SU-DHL-6 (cell line): Measurements from ENCODE around the gene GNAQ.

Source experiments
- H2AFZ ChIP-seq: fragments of 200-600 bp; sonication (generic); 2 replicates; pipeline ENCODE4 v1.6.1; 2014; ENCODE audit warnings: low read depth, mild to moderate bottlenecking, moderate library complexity, mixed read lengths, antibody characterized with exemption, low read length; ENCODE audit not compliant: severe bottlenecking
- H3F3A ChIP-seq: fragments of 200-600 bp; shearing (Covaris generic); 2 replicates; pipeline ENCODE4 v1.6.0; 2016; ENCODE audit warnings: antibody characterized with exemption, mild to moderate bottlenecking; ENCODE audit not compliant: insufficient read depth
- H3K27ac ChIP-seq: fragments of 200-600 bp; sonication (generic); 2 replicates; pipeline ENCODE4 v1.5.1; 2016; ENCODE audit warnings: low read depth, mild to moderate bottlenecking, low read length, moderate library complexity, mixed read lengths
- H3K27me3 ChIP-seq: fragments of 200-600 bp; sonication (generic), shearing (Covaris generic); 2 replicates; pipeline ENCODE4 v1.6.0; 2014; ENCODE audit warnings: mild to moderate bottlenecking, low read length
- H3K36me3 ChIP-seq: fragments of 200-600 bp; sonication (generic); 2 replicates; pipeline ENCODE4 v1.6.1; 2014; ENCODE audit warnings: mild to moderate bottlenecking, low read length, mixed read lengths
- H3K4me2 ChIP-seq: fragments of 300-600, 200-600 bp; shearing (Covaris generic), sonication (generic); 2 replicates; pipeline ENCODE4 v1.6.0; 2014; ENCODE audit warnings: low read length, low read depth, mild to moderate bottlenecking; ENCODE audit not compliant: poor library complexity, severe bottlenecking
- H3K4me3 ChIP-seq: fragments of 200-600 bp; sonication (generic); 2 replicates; pipeline ENCODE4 v1.5.1; 2014; ENCODE audit warnings: antibody characterized with exemption, low read length, mild to moderate bottlenecking, mixed read lengths; ENCODE audit not compliant: insufficient read depth, poor library complexity, severe bottlenecking
- H3K79me2 ChIP-seq: fragments of 200-600 bp; sonication (generic); 2 replicates; pipeline ENCODE4 v1.6.1; 2014; ENCODE audit warnings: mild to moderate bottlenecking, low read length, moderate library complexity; ENCODE audit not compliant: insufficient read depth
- H3K9ac ChIP-seq: fragments of 200-600 bp; sonication (generic); 2 replicates; pipeline ENCODE4 v1.7.0; 2014; ENCODE audit warnings: mild to moderate bottlenecking, low read length
- H3K9me2 ChIP-seq: fragments of 200-600 bp; sonication (generic); replicated peaks from 2 replicates; pipeline ENCODE4 v1.6.1; 2014; ENCODE audit warnings: low read length; ENCODE audit not compliant: insufficient read depth
- H3K9me3 ChIP-seq: fragments of 200-600 bp; sonication (generic); 2 replicates; pipeline ENCODE4 v1.6.1; 2014; ENCODE audit warnings: low read length, mixed read lengths; ENCODE audit not compliant: insufficient read depth
- H4K20me1 ChIP-seq: fragments of 200-600 bp; sonication (generic); 2 replicates; pipeline ENCODE4 v1.6.1; 2014; ENCODE audit warnings: low read depth, mild to moderate bottlenecking, antibody characterized with exemption, low read length, moderate library complexity, mixed read lengths
- EZH2phosphoT487 ChIP-seq: fragments of 200-600 bp; sonication (generic), shearing (Covaris generic); conservative IDR thresholded peaks from 2 replicates; pipeline ENCODE4 v1.6.1; 2018; ENCODE audit warnings: mild to moderate bottlenecking, antibody characterized with exemption, low read length, moderate library complexity, mixed read lengths
- TF ChIP-seq, protein P1 (sequence below): fragments of 200-600 bp; sonication (generic); IDR thresholded peaks from one replicate; pipeline ENCODE4 v1.5.1; 2017; ENCODE audit warnings: antibody characterized with exemption, mild to moderate bottlenecking, low read length, moderate library complexity; ENCODE audit not compliant: insufficient read depth, poor library complexity, severe bottlenecking

Gene GNAQ

DNA sequence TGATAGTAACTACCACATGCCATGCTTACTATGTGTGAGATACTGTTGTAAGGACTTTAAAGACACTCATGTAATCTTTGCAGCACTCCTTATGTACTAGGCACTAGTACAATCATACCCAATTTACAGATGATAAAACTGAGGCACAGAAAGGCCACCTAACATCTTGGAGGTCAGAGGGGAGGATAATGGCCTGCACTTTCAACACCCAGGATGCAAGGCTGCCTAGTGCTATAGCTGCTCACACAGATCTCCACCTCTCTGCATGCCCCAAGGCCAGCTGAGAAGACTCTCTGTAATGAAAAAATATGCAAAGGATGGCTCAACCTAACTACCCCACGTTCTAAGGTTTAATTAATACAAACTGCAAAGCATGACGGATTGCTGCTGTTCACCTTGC, 57.2 kb downstream of the GNAQ start:
- Histone ChIP-seq H3K79me2 (no peaks in the 10 kb centered on the region), H3K4me3 (no peak overlapping the region), H3K27ac (no peak overlapping the region), H3K9me2 (no peaks in the 10 kb centered on the region), H3K4me2 (no peak overlapping the region), H4K20me1 (no peaks in the 10 kb centered on the region), H3K9ac (no peak overlapping the region), H3K9me3 (no peaks in the 10 kb centered on the region), H3F3A (no peaks in the 10 kb centered on the region), H3K36me3 (no peaks in the 10 kb centered on the region), H2AFZ (no peak overlapping the region), H3K27me3 (no peaks in the 10 kb centered on the region)
- TF ChIP-seq EZH2phosphoT487, result no peak
- TF ChIP-seq, protein P1, sequence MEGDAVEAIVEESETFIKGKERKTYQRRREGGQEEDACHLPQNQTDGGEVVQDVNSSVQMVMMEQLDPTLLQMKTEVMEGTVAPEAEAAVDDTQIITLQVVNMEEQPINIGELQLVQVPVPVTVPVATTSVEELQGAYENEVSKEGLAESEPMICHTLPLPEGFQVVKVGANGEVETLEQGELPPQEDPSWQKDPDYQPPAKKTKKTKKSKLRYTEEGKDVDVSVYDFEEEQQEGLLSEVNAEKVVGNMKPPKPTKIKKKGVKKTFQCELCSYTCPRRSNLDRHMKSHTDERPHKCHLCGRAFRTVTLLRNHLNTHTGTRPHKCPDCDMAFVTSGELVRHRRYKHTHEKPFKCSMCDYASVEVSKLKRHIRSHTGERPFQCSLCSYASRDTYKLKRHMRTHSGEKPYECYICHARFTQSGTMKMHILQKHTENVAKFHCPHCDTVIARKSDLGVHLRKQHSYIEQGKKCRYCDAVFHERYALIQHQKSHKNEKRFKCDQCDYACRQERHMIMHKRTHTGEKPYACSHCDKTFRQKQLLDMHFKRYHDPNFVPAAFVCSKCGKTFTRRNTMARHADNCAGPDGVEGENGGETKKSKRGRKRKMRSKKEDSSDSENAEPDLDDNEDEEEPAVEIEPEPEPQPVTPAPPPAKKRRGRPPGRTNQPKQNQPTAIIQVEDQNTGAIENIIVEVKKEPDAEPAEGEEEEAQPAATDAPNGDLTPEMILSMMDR, result no peak

DNA sequence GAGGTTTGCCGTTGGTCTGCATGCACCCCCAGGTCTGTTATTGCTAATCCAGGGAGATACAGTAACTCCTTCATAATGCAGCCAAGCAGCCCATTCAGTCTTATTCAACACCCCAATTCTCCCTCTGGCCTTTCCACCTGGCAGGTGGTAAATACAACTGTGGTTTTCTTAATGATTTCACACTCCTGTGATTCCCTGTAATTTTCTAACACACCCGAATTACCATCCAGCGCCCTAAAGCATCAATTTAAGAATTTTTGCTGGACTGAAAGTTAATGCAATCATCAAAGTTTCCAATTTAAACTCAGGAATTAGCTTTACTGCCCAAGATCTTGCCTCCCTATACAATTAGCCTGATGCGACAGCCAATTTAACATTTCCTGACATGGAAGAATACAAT, 62.5 kb downstream of the GNAQ start:
- Histone ChIP-seq H3K4me3 (no peak overlapping the region), H3F3A (no peaks in the 10 kb centered on the region), H3K27me3 (no peaks in the 10 kb centered on the region), H3K4me2 (no peak overlapping the region), H3K36me3 (no peaks in the 10 kb centered on the region), H3K27ac (no peak overlapping the region), H2AFZ (no peak overlapping the region), H4K20me1 (no peaks in the 10 kb centered on the region), H3K9ac (no peak overlapping the region), H3K79me2 (no peaks in the 10 kb centered on the region), H3K9me3 (no peaks in the 10 kb centered on the region), H3K9me2 (no peaks in the 10 kb centered on the region)
- TF ChIP-seq EZH2phosphoT487, result no peak

DNA sequence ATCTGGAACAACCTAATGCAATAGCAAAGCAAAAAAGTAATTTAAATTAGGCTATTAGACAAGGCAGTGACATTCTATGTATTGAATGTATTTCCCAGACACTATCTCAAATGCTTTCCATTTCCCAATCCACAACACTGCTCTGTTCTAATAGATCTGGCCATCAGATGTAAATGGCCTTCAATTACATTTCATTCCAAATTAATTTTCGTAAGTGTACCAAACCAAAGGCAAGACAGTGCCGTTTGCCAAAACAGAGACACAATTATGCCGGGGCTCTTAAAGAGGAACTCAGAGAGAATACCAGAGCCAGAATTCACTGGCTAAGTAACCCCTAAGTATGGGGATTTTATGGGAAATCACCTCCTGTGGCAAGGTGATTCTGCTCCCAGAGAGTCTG, 63.1 kb downstream of the GNAQ start:
- H3K9me3 ChIP-seq, result no peaks in the 10 kb centered on the region
- no peak overlapping the region for H3K4me2 ChIP-seq
- no peaks in the 10 kb centered on the region for H4K20me1 ChIP-seq
- H3K79me2 ChIP-seq, result no peaks in the 10 kb centered on the region
- H3K9me2 ChIP-seq, result no peaks in the 10 kb centered on the region
- no peak for TF ChIP-seq EZH2phosphoT487
- TF ChIP-seq, protein P1, result no peak
- no peak overlapping the region for H2AFZ ChIP-seq
- no peaks in the 10 kb centered on the region for H3K27me3 ChIP-seq
- H3K36me3 ChIP-seq, result no peaks in the 10 kb centered on the region
- H3K27ac ChIP-seq, result no peak overlapping the region
- H3K4me3 ChIP-seq, result no peak overlapping the region
- no peak overlapping the region for H3K9ac ChIP-seq
- H3F3A ChIP-seq, result no peaks in the 10 kb centered on the region

DNA sequence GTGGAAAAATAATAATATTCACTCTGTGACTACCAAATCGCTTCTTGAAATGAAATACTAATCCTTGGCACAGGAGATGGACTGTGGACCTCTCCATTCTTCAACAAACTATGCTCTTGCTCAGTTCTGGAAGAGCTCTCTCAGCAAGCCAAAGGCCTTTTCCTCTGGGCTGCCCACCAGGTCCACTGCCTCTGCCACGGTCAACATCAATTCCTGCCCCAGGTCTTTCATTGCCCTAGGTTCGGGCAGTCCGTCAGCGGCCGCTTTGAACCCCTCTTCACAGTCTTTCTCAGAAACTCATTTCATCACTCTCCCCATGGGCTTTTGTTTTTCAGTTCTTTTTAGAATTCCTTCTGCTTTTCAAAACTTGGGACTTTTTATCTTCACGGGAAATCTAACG, 64.9 kb downstream of the GNAQ start:
- Histone ChIP-seq H3F3A (no peaks in the 10 kb centered on the region), H3K9ac (no peak overlapping the region), H4K20me1 (no peaks in the 10 kb centered on the region), H3K27ac (no peak overlapping the region), H3K4me3 (no peak overlapping the region), H3K27me3 (no peaks in the 10 kb centered on the region), H3K4me2 (no peak overlapping the region), H3K79me2 (no peaks in the 10 kb centered on the region), H3K9me2 (no peaks in the 10 kb centered on the region), H3K9me3 (no peaks in the 10 kb centered on the region), H2AFZ (no peak overlapping the region), H3K36me3 (no peaks in the 10 kb centered on the region)
- TF ChIP-seq, protein P1, result no peak
- no peak for TF ChIP-seq EZH2phosphoT487
